DND-41 (cell line): Measurements from ENCODE around the gene TNFSF15.

Experiments
- EZH2 ChIP-seq: IDR thresholded peaks from 3 replicates; pipeline ENCODE4 v1.6.1; 2012; ENCODE audit warnings: borderline replicate concordance, low read depth, mild to moderate bottlenecking, moderate library complexity, low read length, inconsistent platforms; ENCODE audit not compliant: severe bottlenecking
- TF ChIP-seq, protein P1 (sequence below): IDR thresholded peaks from 2 replicates; pipeline ENCODE4 v1.5.1; 2012; ENCODE audit warnings: borderline replicate concordance, low read length, moderate library complexity, mild to moderate bottlenecking; ENCODE audit not compliant: poor library complexity, severe bottlenecking; ENCODE audit errors: extremely low read depth

DNA sequence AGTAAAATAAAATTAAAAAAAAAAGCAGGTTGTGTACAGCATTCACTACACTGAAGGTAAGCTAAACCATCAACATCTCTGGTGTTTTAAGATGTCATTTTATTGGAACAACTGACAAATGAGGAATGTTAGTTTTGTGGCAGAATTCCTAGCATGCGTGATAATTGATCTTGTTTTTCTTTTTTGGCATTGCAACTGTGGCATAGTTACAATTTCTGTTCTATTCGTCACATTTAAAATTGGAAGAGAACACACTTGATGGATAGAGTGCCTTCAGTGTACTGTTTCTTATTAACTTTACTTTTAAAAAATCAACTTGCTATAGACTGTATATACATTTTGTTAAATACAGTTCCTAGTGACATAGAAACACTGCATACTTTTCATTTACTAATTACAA, 43.6 kb upstream of the TNFSF15 start:
- TF ChIP-seq, protein P1, sequence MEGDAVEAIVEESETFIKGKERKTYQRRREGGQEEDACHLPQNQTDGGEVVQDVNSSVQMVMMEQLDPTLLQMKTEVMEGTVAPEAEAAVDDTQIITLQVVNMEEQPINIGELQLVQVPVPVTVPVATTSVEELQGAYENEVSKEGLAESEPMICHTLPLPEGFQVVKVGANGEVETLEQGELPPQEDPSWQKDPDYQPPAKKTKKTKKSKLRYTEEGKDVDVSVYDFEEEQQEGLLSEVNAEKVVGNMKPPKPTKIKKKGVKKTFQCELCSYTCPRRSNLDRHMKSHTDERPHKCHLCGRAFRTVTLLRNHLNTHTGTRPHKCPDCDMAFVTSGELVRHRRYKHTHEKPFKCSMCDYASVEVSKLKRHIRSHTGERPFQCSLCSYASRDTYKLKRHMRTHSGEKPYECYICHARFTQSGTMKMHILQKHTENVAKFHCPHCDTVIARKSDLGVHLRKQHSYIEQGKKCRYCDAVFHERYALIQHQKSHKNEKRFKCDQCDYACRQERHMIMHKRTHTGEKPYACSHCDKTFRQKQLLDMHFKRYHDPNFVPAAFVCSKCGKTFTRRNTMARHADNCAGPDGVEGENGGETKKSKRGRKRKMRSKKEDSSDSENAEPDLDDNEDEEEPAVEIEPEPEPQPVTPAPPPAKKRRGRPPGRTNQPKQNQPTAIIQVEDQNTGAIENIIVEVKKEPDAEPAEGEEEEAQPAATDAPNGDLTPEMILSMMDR, result no peak
- no peak for TF ChIP-seq EZH2
